MM.1S (cell line): ENCODE measurements around the gene CACNA1C.

Experiments
- DNase-seq: peaks from one replicate; pipeline ENCODE4 v3.0.0-alpha.2; 2015
- H2AFZ ChIP-seq: fragments of 300-600 bp; sonication (generic); 2 replicates; pipeline ENCODE4 v1.6.0; 2016; ENCODE audit warnings: antibody characterized with exemption, low read length
- H3F3A ChIP-seq: fragments of 300-600 bp; sonication (generic); 2 replicates; pipeline ENCODE4 v1.6.1; 2016; ENCODE audit warnings: mild to moderate bottlenecking, antibody characterized with exemption, low read length, moderate library complexity, mixed read lengths; ENCODE audit not compliant: insufficient read depth
- H3K27ac ChIP-seq: fragments of 300-600 bp; sonication (generic); 2 replicates; pipeline ENCODE4 v1.5.1; 2016; ENCODE audit warnings: mild to moderate bottlenecking, low read length
- H3K27me3 ChIP-seq: fragments of 300-600 bp; sonication (generic); replicated peaks from 2 replicates; pipeline ENCODE4 v1.6.0; 2016; ENCODE audit warnings: low read length; ENCODE audit not compliant: insufficient read depth
- H3K36me3 ChIP-seq: fragments of 300-600 bp; sonication (generic); replicated peaks from 2 replicates; pipeline ENCODE4 v1.6.1; 2016; ENCODE audit warnings: mild to moderate bottlenecking, low read length, mixed read lengths; ENCODE audit not compliant: insufficient read depth
- H3K4me1 ChIP-seq: fragments of 300-600 bp; sonication (generic); 2 replicates; pipeline ENCODE4 v1.6.1; 2016; ENCODE audit warnings: low read length, mixed read lengths
- H3K4me2 ChIP-seq: fragments of 300-600 bp; sonication (generic); 2 replicates; pipeline ENCODE4 v1.6.0; 2016; ENCODE audit warnings: low read depth, low read length
- H3K4me3 ChIP-seq: fragments of 300-600 bp; sonication (generic); 2 replicates; pipeline ENCODE4 v1.5.1; 2016; ENCODE audit warnings: low read length, mixed read lengths
- H3K79me2 ChIP-seq: fragments of 300-600 bp; sonication (generic); 2 replicates; pipeline ENCODE4 v1.6.1; 2016; ENCODE audit warnings: mixed run types, low read length, mixed read lengths
- H3K9ac ChIP-seq: fragments of 300-600 bp; sonication (generic); 2 replicates; pipeline ENCODE4 v1.6.1; 2016; ENCODE audit warnings: low read length, mixed read lengths
- H3K9me2 ChIP-seq: fragments of 300-600 bp; sonication (generic); replicated peaks from 2 replicates; pipeline ENCODE4 v1.6.1; 2016; ENCODE audit warnings: mild to moderate bottlenecking, low read length, mixed read lengths; ENCODE audit not compliant: insufficient read depth
- H3K9me3 ChIP-seq: fragments of 300-600 bp; sonication (generic); replicated peaks from 2 replicates; pipeline ENCODE4 v1.6.1; 2016; ENCODE audit warnings: mild to moderate bottlenecking, low read length, mixed read lengths; ENCODE audit not compliant: insufficient read depth
- H4K20me1 ChIP-seq: fragments of 300-600 bp; sonication (generic); 2 replicates; pipeline ENCODE4 v1.6.1; 2016; ENCODE audit warnings: mild to moderate bottlenecking, low read length, moderate library complexity, mixed read lengths; ENCODE audit not compliant: insufficient read depth
- EZH2 ChIP-seq: fragments of 300-600 bp; sonication (generic); optimal IDR thresholded peaks from 2 replicates; pipeline ENCODE3; 2017; ENCODE audit warnings: low read depth, mild to moderate bottlenecking, antibody characterized with exemption, low read length, mixed read lengths
- EZH2phosphoT487 ChIP-seq: fragments of 300-600 bp; sonication (generic); IDR thresholded peaks from 2 replicates; pipeline ENCODE4 v1.6.1; 2018; ENCODE audit warnings: antibody characterized with exemption, low read length
- TF ChIP-seq, protein P1 (sequence below): fragments of 300-600 bp; sonication (generic); IDR thresholded peaks from 2 replicates; pipeline ENCODE4 v1.5.1; 2016; ENCODE audit warnings: antibody characterized with exemption, low read length, mixed read lengths

Gene CACNA1C

GRCh38 chr12:2171672-2172426 is 119.1 kb downstream of the CACNA1C start:
- Histone ChIP-seq H3K4me2 (no peak overlapping the region), H3K36me3 (no peaks in the 10 kb centered on the region), H3K27me3 (no peaks in the 10 kb centered on the region), H3K79me2 (no peaks in the 10 kb centered on the region), H3K9me3 (no peaks in the 10 kb centered on the region), H4K20me1 (no peaks in the 10 kb centered on the region), H3F3A (no peaks in the 10 kb centered on the region), H3K27ac (no peak overlapping the region), H3K4me1 (no peaks in the 10 kb centered on the region), H2AFZ (no peak overlapping the region), H3K9ac (no peak overlapping the region), H3K9me2 (no peaks in the 10 kb centered on the region), H3K4me3 (no peak overlapping the region)
- TF ChIP-seq EZH2phosphoT487: no peak
- TF ChIP-seq EZH2: no peak
- TF ChIP-seq, protein P1, sequence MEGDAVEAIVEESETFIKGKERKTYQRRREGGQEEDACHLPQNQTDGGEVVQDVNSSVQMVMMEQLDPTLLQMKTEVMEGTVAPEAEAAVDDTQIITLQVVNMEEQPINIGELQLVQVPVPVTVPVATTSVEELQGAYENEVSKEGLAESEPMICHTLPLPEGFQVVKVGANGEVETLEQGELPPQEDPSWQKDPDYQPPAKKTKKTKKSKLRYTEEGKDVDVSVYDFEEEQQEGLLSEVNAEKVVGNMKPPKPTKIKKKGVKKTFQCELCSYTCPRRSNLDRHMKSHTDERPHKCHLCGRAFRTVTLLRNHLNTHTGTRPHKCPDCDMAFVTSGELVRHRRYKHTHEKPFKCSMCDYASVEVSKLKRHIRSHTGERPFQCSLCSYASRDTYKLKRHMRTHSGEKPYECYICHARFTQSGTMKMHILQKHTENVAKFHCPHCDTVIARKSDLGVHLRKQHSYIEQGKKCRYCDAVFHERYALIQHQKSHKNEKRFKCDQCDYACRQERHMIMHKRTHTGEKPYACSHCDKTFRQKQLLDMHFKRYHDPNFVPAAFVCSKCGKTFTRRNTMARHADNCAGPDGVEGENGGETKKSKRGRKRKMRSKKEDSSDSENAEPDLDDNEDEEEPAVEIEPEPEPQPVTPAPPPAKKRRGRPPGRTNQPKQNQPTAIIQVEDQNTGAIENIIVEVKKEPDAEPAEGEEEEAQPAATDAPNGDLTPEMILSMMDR: no peak
- no peak for DNase-seq

DNA sequence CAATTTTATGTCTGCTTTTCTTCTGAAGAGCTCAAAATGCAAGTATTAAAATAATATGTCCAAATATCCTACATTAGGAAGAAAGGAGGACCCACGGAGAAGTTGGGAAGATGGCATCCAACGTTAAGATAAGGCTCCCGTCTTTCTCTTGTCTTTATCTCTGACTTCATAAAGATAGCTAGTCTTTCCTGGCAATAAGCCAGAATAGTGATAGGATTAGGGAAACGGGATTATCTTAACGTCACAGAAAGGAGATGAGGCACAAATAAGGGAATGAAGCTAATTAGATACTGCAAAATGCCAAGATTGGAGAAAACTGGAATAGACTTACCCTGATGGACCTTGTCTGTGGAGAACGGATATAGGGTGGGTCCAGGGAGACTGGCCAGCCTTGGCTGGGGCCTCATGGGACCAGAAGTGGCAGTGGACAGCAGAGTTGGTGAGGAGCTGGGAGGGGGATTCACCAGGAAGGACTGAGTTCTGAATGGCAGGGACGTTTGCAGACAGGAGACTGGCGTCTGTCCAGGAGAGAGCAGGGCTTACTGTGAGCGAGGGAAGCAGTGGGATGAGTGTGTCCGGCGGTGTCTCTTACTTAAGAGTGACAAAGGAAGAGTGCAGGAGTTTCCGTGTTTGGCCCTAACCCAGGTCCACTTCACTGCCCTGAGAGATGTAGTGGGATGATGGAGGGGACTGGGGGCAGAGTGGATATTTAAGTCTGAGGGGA is 119.9 kb downstream of the CACNA1C start:
- no peaks in the 10 kb centered on the region for H4K20me1 ChIP-seq
- no peak overlapping the region for H3K27ac ChIP-seq
- H3K9ac ChIP-seq: no peak overlapping the region
- no peaks in the 10 kb centered on the region for H3K4me1 ChIP-seq
- H3K9me2 ChIP-seq: no peaks in the 10 kb centered on the region
- H2AFZ ChIP-seq: no peak overlapping the region
- H3K4me2 ChIP-seq: no peak overlapping the region
- no peak overlapping the region for H3K4me3 ChIP-seq
- H3K79me2 ChIP-seq: no peaks in the 10 kb centered on the region
- no peaks in the 10 kb centered on the region for H3K36me3 ChIP-seq
- H3K9me3 ChIP-seq: no peaks in the 10 kb centered on the region
- no peaks in the 10 kb centered on the region for H3K27me3 ChIP-seq
- DNase-seq: no peak
- no peaks in the 10 kb centered on the region for H3F3A ChIP-seq
- TF ChIP-seq, protein P1: no peak
- TF ChIP-seq EZH2 (no peak), EZH2phosphoT487 (no peak)

DNA sequence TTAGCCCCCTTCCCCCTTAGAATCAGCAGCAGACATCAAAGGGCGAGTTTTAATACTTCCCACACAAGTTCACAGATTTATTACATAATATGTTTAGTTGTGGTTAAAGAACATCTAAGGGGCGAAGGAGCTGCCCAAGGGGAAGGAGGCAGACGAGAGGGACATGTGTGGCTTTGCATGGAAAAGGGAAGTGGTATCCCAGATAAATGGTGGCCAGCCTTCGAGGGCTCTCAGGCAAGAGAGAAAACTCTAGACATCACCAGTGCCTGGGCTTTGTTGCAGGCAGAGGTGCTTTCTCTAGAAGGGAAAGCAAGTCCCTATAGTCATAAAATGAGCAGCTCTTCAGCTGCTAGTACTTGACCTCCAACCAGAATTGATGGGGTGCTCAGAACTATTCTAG is 121.2 kb downstream of the CACNA1C start:
- no peak for DNase-seq
- H3K9me3 ChIP-seq: no peaks in the 10 kb centered on the region
- no peak overlapping the region for H3K27ac ChIP-seq
- no peak overlapping the region for H2AFZ ChIP-seq
- no peaks in the 10 kb centered on the region for H3K27me3 ChIP-seq
- no peaks in the 10 kb centered on the region for H3K79me2 ChIP-seq
- no peak overlapping the region for H3K4me2 ChIP-seq
- H3K36me3 ChIP-seq: no peaks in the 10 kb centered on the region
- H3K9me2 ChIP-seq: no peaks in the 10 kb centered on the region
- H4K20me1 ChIP-seq: no peaks in the 10 kb centered on the region
- H3K4me3 ChIP-seq: no peak overlapping the region
- no peaks in the 10 kb centered on the region for H3K4me1 ChIP-seq
- H3K9ac ChIP-seq: no peak overlapping the region
- TF ChIP-seq EZH2phosphoT487 (no peak), EZH2 (no peak)
- no peaks in the 10 kb centered on the region for H3F3A ChIP-seq
